Measurements from ENCODE around the gene CADM2. TPM values are rescaled to one million over a fixed set of nuclear protein-coding genes. Genes with fewer than 3 reads are reported as not detected.

Gene CADM2
- total RNA-seq, 2 experiments from 2014 or later, result not detected

GRCh38 chr3:85051786-85052185, 93.0 kb downstream of the CADM2 start:
- Mint-ChIP-seq H3K4me3 (no peak overlapping the region), H3K4me1 (ENCODE audit: low read depth) (no peaks in the 10 kb centered on the region), H3K36me3 (ENCODE audit: low read depth) (no peaks in the 10 kb centered on the region), H3K9me3 (peaks cover 9% of the 10 kb centered on the region), H3K27me3 (ENCODE audit: low read depth) (no peaks in the 10 kb centered on the region), H3K27ac (no peak overlapping the region)
- no peak for DNase-seq
- CTCF ChIA-PET, result no interaction called here
- intact Hi-C loops (cut with micrococcal nuclease), result no loop called here

GRCh38 chr3:85053626-85054025, 94.8 kb downstream of the CADM2 start:
- Mint-ChIP-seq H3K27me3 (ENCODE audit: low read depth) (no peaks in the 10 kb centered on the region), H3K4me1 (ENCODE audit: low read depth) (no peaks in the 10 kb centered on the region), H3K4me3 (no peak overlapping the region), H3K9me3 (peaks cover 7% of the 10 kb centered on the region), H3K36me3 (ENCODE audit: low read depth) (no peaks in the 10 kb centered on the region), H3K27ac (no peak overlapping the region)
- intact Hi-C loops (cut with micrococcal nuclease), result no loop called here
- CTCF ChIA-PET, result no interaction called here
- DNase-seq, result no peak

GRCh38 chr3:85054579-85054978, 95.8 kb downstream of the CADM2 start:
- no peak overlapping the region for H3K27ac Mint-ChIP-seq
- no peak overlapping the region for H3K4me3 Mint-ChIP-seq
- intact Hi-C loops (cut with micrococcal nuclease), result no loop called here
- no peaks in the 10 kb centered on the region for H3K4me1 Mint-ChIP-seq (ENCODE audit: low read depth)
- no peaks in the 10 kb centered on the region for H3K36me3 Mint-ChIP-seq (ENCODE audit: low read depth)
- CTCF ChIA-PET, result no interaction called here
- peaks cover 2% of the 10 kb centered on the region for H3K9me3 Mint-ChIP-seq
- DNase-seq, result no peak
- no peaks in the 10 kb centered on the region for H3K27me3 Mint-ChIP-seq (ENCODE audit: low read depth)

GRCh38 chr3:85068911-85069310, 110.1 kb downstream of the CADM2 start:
- no peak overlapping the region for H3K27ac Mint-ChIP-seq
- no peaks in the 10 kb centered on the region for H3K4me1 Mint-ChIP-seq (ENCODE audit: low read depth)
- DNase-seq, result no peak

GRCh38 chr3:85074003-85074402, 115.2 kb downstream of the CADM2 start:
- H3K27ac Mint-ChIP-seq, result no peak overlapping the region
- CTCF ChIA-PET, result no interaction called here
- no peak for DNase-seq

More at GRCh38 chr3:85068911-85069310, 110.1 kb downstream of the CADM2 start:
- CTCF ChIA-PET, result no interaction called here
- Mint-ChIP-seq H3K4me3 (no peak overlapping the region), H3K36me3 (ENCODE audit: low read depth) (no peaks in the 10 kb centered on the region), H3K27me3 (ENCODE audit: low read depth) (no peaks in the 10 kb centered on the region), H3K9me3 (peaks cover 10% of the 10 kb centered on the region)
- intact Hi-C loops (cut with micrococcal nuclease), result no loop called here

GRCh38 chr3:85075663-85076062, 116.9 kb downstream of the CADM2 start:
- intact Hi-C loops (cut with micrococcal nuclease), result no loop called here
- DNase-seq, result no peak
- CTCF ChIA-PET, result no interaction called here
- Mint-ChIP-seq H3K27me3 (ENCODE audit: low read depth) (no peaks in the 10 kb centered on the region), H3K36me3 (ENCODE audit: low read depth) (no peaks in the 10 kb centered on the region), H3K4me1 (ENCODE audit: low read depth) (no peaks in the 10 kb centered on the region), H3K27ac (no peak overlapping the region), H3K4me3 (no peak overlapping the region), H3K9me3 (peaks cover 5% of the 10 kb centered on the region)

More at GRCh38 chr3:85074003-85074402, 115.2 kb downstream of the CADM2 start:
- H3K4me1 Mint-ChIP-seq (ENCODE audit: low read depth), result no peaks in the 10 kb centered on the region
- no peaks in the 10 kb centered on the region for H3K27me3 Mint-ChIP-seq (ENCODE audit: low read depth)
- intact Hi-C loops (cut with micrococcal nuclease), result no loop called here
- no peak overlapping the region for H3K4me3 Mint-ChIP-seq
- H3K9me3 Mint-ChIP-seq, result peaks cover 5% of the 10 kb centered on the region
- no peaks in the 10 kb centered on the region for H3K36me3 Mint-ChIP-seq (ENCODE audit: low read depth)

- H3K36me3 Mint-ChIP-seq (ENCODE audit: low read depth), result no peaks in the 10 kb centered on the region
- no peak for DNase-seq
- no peak overlapping the region for H3K27ac Mint-ChIP-seq
- no peak overlapping the region for H3K4me3 Mint-ChIP-seq
- H3K4me1 Mint-ChIP-seq (ENCODE audit: low read depth), result no peaks in the 10 kb centered on the region
- no peaks in the 10 kb centered on the region for H3K27me3 Mint-ChIP-seq (ENCODE audit: low read depth)
- CTCF ChIA-PET, result no interaction called here
- intact Hi-C loops (cut with micrococcal nuclease), result no loop called here
- H3K9me3 Mint-ChIP-seq, result peaks cover 5% of the 10 kb centered on the region
These were observed 118.2 kb downstream of the CADM2 start for GRCh38 chr3:85077018-85077417.

- DNase-seq, result no peak
- no peak overlapping the region for H3K27ac Mint-ChIP-seq
- H3K27me3 Mint-ChIP-seq (ENCODE audit: low read depth), result no peaks in the 10 kb centered on the region
- no peaks in the 10 kb centered on the region for H3K4me1 Mint-ChIP-seq (ENCODE audit: low read depth)
- no peak overlapping the region for H3K4me3 Mint-ChIP-seq
- H3K9me3 Mint-ChIP-seq, result no peaks in the 10 kb centered on the region
- CTCF ChIA-PET, result interaction anchor here (0.5 kb wide), 1 partner anchor 493 kb away, joined by 3 read pairs; no protein-coding TSS in a partner anchor
- H3K36me3 Mint-ChIP-seq (ENCODE audit: low read depth), result no peaks in the 10 kb centered on the region
- intact Hi-C loops (cut with micrococcal nuclease), result no loop called here
These were observed 122.6 kb downstream of the CADM2 start for GRCh38 chr3:85081191-85081906.

GRCh38 chr3:85090495-85090894, 131.7 kb downstream of the CADM2 start:
- CTCF ChIA-PET, result no interaction called here

GRCh38 chr3:85100316-85100715, 141.5 kb downstream of the CADM2 start:
- H3K36me3 Mint-ChIP-seq (ENCODE audit: low read depth), result no peaks in the 10 kb centered on the region
- intact Hi-C loops (cut with micrococcal nuclease), result no loop called here
- H3K27ac Mint-ChIP-seq, result no peak overlapping the region
- H3K4me1 Mint-ChIP-seq (ENCODE audit: low read depth), result no peaks in the 10 kb centered on the region
- no peaks in the 10 kb centered on the region for H3K27me3 Mint-ChIP-seq (ENCODE audit: low read depth)
- peaks cover 6% of the 10 kb centered on the region for H3K9me3 Mint-ChIP-seq
- CTCF ChIA-PET, result no interaction called here
- H3K4me3 Mint-ChIP-seq, result no peak overlapping the region
- DNase-seq, result no peak

More at GRCh38 chr3:85090495-85090894, 131.7 kb downstream of the CADM2 start:
- H3K27me3 Mint-ChIP-seq (ENCODE audit: low read depth), result no peaks in the 10 kb centered on the region
- no peaks in the 10 kb centered on the region for H3K4me1 Mint-ChIP-seq (ENCODE audit: low read depth)
- peaks cover 4% of the 10 kb centered on the region for H3K9me3 Mint-ChIP-seq
- H3K27ac Mint-ChIP-seq, result no peak overlapping the region
- DNase-seq, result no peak
- H3K4me3 Mint-ChIP-seq, result no peak overlapping the region
- no peaks in the 10 kb centered on the region for H3K36me3 Mint-ChIP-seq (ENCODE audit: low read depth)
- intact Hi-C loops (cut with micrococcal nuclease), result no loop called here

GRCh38 chr3:85102781-85103180, 144.0 kb downstream of the CADM2 start:
- H3K9me3 Mint-ChIP-seq, result peaks cover 8% of the 10 kb centered on the region
- H3K4me1 Mint-ChIP-seq (ENCODE audit: low read depth), result no peaks in the 10 kb centered on the region
- intact Hi-C loops (cut with micrococcal nuclease), result no loop called here
- no peak for DNase-seq
- no peaks in the 10 kb centered on the region for H3K36me3 Mint-ChIP-seq (ENCODE audit: low read depth)
- H3K27ac Mint-ChIP-seq, result no peak overlapping the region
- no peak overlapping the region for H3K4me3 Mint-ChIP-seq
- CTCF ChIA-PET, result no interaction called here
- no peaks in the 10 kb centered on the region for H3K27me3 Mint-ChIP-seq (ENCODE audit: low read depth)

- Mint-ChIP-seq H3K27me3 (ENCODE audit: low read depth) (no peaks in the 10 kb centered on the region), H3K4me1 (ENCODE audit: low read depth) (no peaks in the 10 kb centered on the region), H3K27ac (no peak overlapping the region), H3K4me3 (no peak overlapping the region), H3K36me3 (ENCODE audit: low read depth) (no peaks in the 10 kb centered on the region), H3K9me3 (peaks cover 7% of the 10 kb centered on the region)
- intact Hi-C loops (cut with micrococcal nuclease), result no loop called here
- CTCF ChIA-PET, result no interaction called here
- no peak for DNase-seq
These were observed 151.6 kb downstream of the CADM2 start for GRCh38 chr3:85110393-85110792.

- Mint-ChIP-seq H3K27me3 (ENCODE audit: low read depth) (no peaks in the 10 kb centered on the region), H3K9me3 (peaks cover 14% of the 10 kb centered on the region), H3K4me3 (no peak overlapping the region), H3K36me3 (ENCODE audit: low read depth) (no peaks in the 10 kb centered on the region), H3K27ac (no peak overlapping the region), H3K4me1 (ENCODE audit: low read depth) (no peaks in the 10 kb centered on the region)
- CTCF ChIA-PET, result no interaction called here
- no peak for DNase-seq
- intact Hi-C loops (cut with micrococcal nuclease), result no loop called here
These were observed 162.1 kb downstream of the CADM2 start for GRCh38 chr3:85120879-85121278.

Data from activated naive CD4-positive, alpha-beta T cell treated with anti-CD3 and anti-CD28 coated beads for 36 hours (primary cell).